ENCODE data around the gene ANHX.
"Not testable (repeated sequence)": the region's sequence is repeated elsewhere in the genome, so short reads cannot be mapped to it uniquely, and the experiment has no call there.

The ANHX gene
- 0 to 0.04 (median 0) reads per million in 3 experiments for total RNA-seq

GRCh38 chr12:133235401-133236112, at the start of gene ANHX:
ANHX (minus strand) TSS chr12:133235877; CDS start chr12:133234356, 1,521 bp downstream.
- no peak for DNase-seq

- not testable (repeated sequence) for DNase-seq
These were observed 29.0 kb upstream of the ANHX start for GRCh38 chr12:133264668-133265067.

GRCh38 chr12:133264173-133264572, 28.5 kb upstream of the ANHX start:
- no peak for DNase-seq

- no peak for DNase-seq
These were observed 20.6 kb upstream of the ANHX start for GRCh38 chr12:133256321-133256720.

- DNase-seq, result not testable (repeated sequence)
These were observed 20.2 kb upstream of the ANHX start for GRCh38 chr12:133255833-133256232.

DNA sequence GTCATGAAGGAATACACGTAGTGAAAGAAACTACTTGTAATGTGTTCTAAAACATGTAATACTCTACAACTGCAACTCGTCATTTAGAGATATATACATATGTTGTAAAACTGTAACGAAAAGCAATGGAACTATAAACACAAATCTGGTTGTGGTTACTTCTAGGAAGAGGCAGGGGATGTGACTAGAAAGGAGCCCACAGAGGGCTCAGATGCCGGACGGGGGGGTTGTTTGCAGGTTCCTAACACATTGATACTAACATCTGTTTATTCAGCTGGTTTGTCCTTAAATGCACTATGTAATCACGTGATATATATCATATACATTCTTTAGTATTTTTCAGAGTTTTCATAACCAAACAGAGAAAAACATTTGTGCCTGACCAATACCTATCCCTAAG, 16.1 kb upstream of the ANHX start:
- DNase-seq, result no peak

GRCh38 chr12:133236556-133236955, 879 bp upstream of the ANHX start:
- DNase-seq, result no peak

DNA sequence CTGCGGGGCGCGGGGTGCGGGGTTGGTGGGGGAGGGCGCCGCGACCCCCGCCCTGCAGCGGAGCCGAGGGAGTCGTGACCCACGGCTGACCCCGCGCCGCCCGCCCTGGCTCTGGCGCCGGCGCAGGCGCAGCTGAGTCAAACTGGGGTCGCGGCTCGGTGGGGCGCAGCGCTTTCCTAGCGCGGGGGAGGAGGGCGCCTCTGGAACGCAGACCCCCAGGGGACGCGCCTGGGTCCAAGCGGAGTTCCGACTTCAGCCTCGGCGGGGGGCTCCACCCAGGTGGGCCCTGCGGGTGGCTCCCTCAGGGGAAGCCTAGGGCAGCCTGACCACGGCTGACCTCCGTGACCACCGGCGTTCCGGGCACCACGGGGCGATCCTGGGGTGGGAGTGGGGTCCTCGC, 467 bp upstream of the ANHX start:
- DNase-seq, result no peak

GRCh38 chr12:133234971-133235370, 706 bp downstream of the ANHX start:
- DNase-seq, result no peak

DNA sequence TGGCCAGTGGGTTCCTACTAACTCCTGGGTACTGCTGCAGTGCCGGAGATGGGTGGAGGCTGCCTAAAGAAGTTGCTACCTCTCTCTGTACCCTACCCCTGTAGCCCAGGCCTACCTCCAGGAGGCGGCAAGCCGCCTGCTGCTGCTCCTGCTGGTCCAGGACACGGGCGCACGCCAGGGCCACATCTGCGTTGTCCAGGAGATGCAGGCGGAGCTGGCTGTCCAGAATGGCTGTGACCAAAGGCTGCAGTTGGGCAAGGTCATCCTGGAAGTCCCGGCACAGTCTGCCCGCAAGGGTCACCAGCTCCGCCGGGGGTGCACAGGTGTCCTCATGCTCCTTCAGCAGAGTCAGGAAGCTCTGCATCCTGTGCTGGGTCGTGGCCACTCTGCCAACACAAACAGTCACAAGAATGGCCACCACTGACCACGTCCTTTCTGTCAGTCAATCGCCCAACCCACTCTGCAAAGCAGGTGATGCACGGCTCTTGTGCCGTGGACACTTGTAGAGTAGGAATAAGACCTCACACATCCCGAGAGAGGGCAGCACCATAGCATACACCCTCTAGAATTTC, 1.6 kb downstream of the ANHX start:
- no peak for DNase-seq

- DNase-seq, result no peak
These were observed 2.7 kb downstream of the ANHX start for GRCh38 chr12:133233006-133233405.

GRCh38 chr12:133231001-133231400, 4.7 kb downstream of the ANHX start:
- DNase-seq, result no peak

- no peak for DNase-seq
These were observed 8.3 kb downstream of the ANHX start for GRCh38 chr12:133227281-133227852.

DNA sequence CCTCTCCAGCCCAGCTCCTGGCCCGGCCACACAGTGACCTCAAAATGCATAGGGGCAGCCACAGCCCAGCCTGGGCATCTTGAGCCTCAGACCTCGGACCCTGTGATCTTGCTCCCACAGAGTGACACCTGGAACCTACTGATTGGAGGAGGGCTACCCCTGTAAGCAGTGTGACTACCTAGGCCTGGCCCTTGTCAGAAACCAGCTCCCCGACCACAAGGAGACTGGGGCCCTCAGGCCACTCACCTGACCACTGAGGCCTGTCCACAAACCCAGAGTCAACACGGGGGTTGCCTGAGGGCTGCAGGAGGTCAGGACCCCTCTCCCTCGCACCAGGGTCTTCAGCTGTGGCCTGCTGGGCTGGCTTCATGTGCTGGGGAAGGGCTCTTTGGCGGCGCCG, 9.0 kb downstream of the ANHX start:
- DNase-seq, result no peak

GRCh38 chr12:133225527-133225926, 10.2 kb downstream of the ANHX start:
- DNase-seq, result no peak

GRCh38 chr12:133222211-133222610, 13.5 kb downstream of the ANHX start:
- no peak for DNase-seq

DNA sequence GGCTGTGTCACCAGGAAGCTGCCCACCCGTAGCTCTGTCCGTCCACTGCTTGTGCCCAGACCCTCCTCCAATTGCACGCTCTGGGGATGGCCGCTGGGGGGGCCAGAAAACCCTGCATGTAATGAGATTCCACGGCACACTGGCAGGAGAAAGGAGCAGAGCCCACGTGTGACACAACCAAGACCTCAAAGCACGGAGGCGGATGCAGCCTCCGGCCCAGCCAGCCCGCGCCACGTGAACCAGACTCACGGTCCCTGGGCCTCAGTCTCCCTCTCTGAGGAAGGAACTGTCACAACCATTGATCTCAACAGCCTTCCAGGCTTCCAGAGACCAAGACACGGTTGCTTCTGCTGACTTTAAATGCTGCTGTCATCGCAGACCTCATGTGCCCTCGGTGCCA, 14.4 kb downstream of the ANHX start:
- no peak for DNase-seq

- DNase-seq, result no peak
These were observed 15.2 kb downstream of the ANHX start for GRCh38 chr12:133220521-133220920.

DNA sequence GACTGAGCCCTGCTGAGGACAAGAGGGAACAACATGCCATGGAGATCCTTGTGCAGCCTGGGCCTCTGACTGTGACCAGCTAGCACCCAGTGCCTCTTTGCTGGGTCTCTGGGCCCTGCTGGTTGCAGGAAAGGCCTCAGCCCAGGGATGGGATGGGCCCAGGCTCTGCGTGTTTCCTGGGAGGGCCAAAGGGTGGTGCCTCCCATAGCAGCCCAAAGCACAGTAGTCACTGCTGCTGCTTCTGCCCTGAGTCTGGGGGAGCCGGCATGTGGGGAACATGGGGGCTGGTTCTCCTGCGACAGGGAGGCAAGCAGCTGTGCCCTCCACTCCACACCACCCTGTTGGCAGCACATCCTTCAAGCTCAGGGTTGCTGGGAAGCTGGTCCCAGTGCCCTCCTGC, 18.5 kb downstream of the ANHX start:
- DNase-seq, result no peak

DNA sequence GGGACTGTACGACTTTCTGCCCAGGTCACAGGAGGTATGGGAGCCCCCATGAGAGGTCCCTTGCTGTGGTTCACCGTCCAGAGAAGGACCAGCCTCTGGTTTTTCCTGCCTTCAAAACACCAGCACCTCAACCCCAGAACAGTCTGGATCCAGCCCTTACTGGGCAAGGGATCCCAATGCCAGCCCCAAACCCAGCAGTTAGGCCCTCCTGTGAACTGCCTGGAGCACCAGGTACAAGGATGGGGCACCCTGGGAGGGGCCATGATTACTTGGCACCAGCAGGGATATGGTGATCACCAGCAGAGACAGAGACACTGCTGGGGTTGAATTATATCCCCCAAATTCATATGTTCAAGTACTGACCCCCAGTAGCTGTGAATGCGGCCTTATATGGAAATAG, 20.0 kb downstream of the ANHX start:
- DNase-seq, result no peak

DNA sequence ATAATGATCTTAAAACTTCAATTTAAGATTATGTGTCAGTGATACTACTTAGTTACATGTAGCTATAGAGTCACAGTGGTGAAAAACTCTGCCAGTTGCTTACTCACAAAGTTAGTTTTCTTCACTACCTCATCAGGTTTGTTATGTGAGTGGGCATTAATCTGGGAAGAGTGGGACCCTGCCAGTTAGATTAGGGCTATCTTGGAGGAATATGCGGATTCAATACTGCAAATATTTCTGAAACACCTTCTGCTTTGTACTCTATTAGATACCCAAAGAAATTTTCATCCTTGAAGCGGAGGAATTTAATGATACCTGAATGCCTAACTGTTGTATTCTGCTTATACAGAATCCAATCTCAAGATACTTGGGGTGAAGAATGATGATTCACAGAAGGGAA, 29.3 kb downstream of the ANHX start:
- DNase-seq, result no peak

DNA sequence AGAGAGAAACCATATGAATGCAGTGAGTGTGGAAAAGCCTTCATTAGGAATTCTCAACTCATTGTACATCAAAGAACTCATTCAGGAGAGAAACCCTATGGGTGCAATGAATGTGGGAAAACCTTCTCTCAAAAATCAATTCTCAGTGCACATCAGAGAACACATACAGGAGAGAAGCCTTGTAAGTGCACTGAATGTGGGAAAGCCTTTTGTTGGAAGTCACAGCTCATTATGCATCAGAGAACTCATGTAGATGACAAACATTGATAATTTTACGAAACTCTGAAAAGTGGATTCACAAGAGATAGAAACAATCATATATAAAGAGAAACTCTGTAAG, 31.4 kb downstream of the ANHX start:
- no peak for DNase-seq

GRCh38 chr12:133203344-133204263, 32.1 kb downstream of the ANHX start:
- DNase-seq, result no peak
